ENCODE data around the gene NUTM2B.
"Not testable (repeated sequence)": the region's sequence is repeated elsewhere in the genome, so short reads cannot be mapped to it uniquely, and the experiment has no call there.

NUTM2B gene, protein sequence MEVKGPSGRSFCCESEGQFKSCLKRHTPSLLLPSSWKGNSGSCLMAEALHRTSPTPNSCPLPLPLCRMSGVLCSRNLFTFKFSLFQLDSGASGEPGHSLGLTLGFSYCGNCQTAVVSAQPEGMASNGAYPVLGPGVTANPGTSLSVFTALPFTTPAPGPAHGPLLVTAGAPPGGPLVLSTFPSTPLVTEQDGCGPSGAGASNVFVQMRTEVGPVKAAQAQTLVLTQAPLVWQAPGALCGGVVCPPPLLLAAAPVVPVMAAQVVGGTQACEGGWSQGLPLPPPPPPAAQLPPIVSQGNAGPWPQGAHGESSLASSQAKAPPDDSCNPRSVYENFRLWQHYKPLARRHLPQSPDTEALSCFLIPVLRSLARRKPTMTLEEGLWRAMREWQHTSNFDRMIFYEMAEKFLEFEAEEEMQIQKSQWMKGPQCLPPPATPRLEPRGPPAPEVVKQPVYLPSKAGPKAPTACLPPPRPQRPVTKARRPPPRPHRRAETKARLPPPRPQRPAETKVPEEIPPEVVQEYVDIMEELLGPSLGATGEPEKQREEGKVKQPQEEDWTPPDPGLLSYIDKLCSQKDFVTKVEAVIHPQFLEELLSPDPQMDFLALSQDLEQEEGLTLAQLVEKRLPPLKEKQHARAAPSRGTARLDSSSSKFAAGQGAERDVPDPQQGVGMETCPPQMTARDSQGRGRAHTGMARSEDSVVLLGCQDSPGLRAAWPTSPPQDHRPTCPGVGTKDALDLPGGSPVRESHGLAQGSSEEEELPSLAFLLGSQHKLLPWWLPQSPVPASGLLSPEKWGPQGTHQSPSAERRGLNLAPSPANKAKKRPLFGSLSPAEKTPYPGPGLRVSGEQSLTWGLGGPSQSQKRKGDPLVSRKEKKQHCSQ

GRCh38 chr10:79702927-79703326 lies at the start of gene NUTM2B:
TSS of gene NUTM2B (plus strand) at chr10:79703227. CDS start at chr10:79703610, 383 bp downstream.
- DNase-seq = not testable (repeated sequence)

DNA sequence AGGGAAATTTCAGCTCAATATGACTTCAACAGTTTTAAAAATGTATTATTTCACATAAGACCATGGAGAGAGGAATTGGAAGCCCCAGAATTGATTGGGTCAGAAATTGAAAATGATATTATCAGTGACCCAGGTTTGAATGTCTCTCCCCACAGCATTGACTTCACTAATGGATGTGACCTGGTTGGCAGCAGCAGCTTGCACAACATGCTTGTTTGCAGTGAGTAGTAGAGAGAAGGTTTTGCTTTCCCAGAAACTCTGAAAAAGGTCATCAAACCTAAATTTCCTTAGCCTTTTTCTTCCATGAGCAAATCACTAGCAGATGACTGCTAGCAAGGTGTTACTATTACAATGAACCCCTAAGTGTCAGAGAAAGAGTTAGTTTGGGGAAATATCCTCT lies 39.7 kb upstream of the NUTM2B start:
- not testable (repeated sequence) for DNase-seq

- not testable (repeated sequence) for DNase-seq
Observed at GRCh38 chr10:79664686-79665085, 38.3 kb upstream of the NUTM2B start.

- DNase-seq = not testable (repeated sequence)
Observed at GRCh38 chr10:79669248-79669788, 33.7 kb upstream of the NUTM2B start.

DNA sequence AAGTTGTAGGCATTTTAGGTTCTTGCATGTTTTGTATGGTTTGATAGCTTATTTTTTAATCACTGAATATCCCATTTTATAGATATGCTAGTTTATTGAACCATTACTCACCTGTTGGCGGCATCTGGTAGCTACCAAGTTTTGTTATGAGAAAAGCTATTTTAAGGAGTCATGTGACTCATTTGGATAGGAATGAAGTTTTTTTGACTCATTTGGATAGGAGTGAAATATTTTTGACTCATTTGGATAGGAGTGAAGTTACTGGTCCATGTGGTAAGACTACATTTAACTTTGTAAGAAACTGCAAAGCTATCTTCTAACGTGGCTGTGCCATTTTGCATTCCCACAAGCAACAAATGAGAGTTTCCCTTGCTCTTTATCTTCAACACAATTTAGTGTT lies 28.1 kb upstream of the NUTM2B start:
- not testable (repeated sequence) for DNase-seq

- not testable (repeated sequence) for DNase-seq
Observed at GRCh38 chr10:79683026-79683883, 19.8 kb upstream of the NUTM2B start.

DNA sequence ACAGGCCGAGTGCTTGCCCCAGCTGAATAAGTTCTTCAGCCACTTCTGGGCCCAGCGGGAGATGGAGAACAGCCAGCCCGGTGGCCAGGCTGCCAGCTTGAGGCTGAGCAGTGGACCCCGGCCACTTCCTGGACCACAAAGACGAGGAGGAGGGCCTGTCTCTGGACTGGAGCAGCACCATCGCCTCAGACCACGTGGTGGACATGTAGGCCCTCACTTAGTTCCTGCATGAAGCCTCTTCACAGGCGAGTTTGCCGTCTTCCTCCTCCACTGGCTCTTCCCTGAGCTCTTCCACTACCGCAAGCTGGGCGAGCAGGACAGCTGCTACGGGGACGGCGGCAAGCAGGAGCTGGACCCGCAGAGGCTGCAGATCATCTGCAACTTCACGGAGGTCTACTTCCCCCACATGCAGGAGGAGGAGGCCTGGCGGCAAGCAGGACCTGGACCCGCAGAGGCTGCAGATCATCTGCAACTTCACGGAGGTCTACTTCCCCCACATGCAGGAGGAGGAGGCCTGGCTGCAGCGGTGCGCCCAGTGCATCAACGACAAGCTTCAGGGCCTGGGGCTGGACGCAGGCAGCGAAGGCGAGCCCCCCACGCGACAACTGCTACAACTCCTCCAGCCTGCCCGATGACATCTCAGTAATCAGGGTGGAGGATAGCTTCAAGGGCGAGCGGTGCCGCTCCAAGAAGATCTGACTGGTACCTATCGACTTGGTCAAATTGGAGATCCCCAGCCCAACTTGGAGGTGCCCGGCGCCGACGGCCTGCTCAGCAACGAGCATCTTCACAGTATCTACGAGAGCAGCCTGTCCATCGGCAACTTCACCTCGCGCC lies 18.9 kb upstream of the NUTM2B start:
- DNase-seq = not testable (repeated sequence)

GRCh38 chr10:79685044-79685685 lies 17.9 kb upstream of the NUTM2B start:
- DNase-seq = peak; percentile 62

DNA sequence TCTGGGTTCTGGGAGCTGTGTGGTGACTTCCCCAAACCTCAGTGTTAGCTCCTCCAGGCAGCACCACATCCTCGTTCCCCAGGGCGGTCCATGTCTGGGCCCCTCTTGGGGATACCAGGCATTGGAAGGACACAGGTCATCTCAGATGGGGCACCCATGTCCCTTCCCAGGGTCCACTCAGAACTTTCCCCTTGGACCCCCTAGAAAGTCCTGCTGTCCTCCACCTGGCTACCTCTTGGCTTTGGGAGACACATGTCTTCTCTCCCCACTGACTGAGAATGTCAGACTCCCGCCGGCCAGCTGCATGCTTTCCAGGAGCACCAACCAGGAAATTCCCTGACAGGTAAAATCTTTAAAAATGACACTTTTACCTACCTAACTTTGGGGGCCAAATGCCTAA lies 16.4 kb upstream of the NUTM2B start:
- not testable (repeated sequence) for DNase-seq

DNA sequence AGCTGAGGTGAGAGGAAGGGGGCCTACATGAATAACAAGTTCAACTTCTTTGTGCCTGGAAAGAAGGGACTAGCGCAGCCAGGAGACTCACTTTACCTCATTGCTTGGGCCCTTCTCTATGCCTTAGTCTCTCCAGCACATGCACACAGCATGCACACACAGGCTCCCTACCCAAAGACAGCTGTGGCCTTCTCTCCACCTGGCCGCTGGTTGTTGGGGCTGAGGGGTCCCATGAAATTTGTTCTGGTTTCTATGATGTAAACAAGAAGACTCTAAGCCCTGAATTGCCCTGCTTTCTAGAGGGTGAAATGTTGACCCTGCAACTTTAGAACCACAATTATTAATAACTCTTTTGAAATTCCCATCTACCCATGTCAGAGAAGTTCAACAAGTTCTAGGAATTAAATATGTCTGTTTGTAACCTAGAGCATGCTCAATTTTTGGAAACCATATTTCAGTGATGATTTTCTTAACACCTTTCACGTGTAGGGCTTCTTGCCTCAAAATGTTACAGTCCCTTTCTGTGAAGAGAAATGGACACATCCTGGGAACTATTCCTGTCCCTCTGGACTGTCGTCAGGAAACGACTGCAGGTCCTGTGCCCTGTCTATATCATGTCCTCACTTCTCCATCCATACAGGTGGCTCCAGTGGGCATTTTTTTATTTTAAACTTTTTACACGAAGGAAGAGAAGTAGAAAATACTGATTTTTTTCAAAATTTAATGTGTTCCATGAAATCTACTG lies 15.4 kb upstream of the NUTM2B start:
- not testable (repeated sequence) for DNase-seq

GRCh38 chr10:79688798-79689197 lies 14.2 kb upstream of the NUTM2B start:
- not testable (repeated sequence) for DNase-seq

DNA sequence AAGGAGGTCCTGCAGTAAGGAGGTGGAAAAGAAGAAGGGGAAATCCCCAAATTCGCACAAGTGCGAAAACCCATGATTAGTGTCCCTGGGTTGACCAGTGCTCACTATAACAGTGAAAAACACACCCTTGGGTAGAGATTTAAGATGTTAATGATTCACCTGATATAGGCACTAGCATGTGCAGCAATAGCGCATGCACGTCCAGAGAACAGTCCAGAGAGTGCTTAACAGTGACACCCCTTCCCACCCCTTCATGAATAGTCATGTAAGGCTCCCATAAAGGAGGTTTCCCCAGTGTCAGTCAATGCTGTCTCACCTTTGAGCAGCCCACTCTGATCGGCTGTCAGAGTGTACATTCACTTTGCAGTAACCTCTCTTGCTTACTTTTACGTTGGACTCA lies 6.4 kb upstream of the NUTM2B start:
- DNase-seq = not testable (repeated sequence)

DNA sequence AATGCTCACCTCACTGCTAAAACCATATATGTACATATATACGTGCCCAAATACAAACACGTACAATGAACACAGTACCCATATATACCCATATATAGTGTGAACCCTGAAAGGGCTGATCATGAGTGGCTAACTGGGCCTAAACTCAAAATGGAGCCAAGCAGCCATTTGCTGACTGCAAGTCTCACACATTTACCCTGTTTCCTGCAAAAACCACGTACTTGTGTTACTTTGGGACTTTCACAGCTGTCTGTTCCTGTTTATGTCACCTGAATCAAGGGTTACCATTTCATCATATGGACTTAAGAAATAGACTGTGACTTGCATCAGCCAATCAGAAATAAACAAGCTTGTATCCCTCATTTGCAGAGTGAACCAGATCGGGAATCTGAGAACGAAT lies 5.9 kb upstream of the NUTM2B start:
- DNase-seq = not testable (repeated sequence)

- DNase-seq = not testable (repeated sequence)
Observed at GRCh38 chr10:79700381-79700944, 2.6 kb upstream of the NUTM2B start.

GRCh38 chr10:79707017-79707416 lies 4.0 kb downstream of the NUTM2B start:
- not testable (repeated sequence) for DNase-seq

- not testable (repeated sequence) for DNase-seq
Observed at GRCh38 chr10:79714976-79715375, 11.9 kb downstream of the NUTM2B start.

DNA sequence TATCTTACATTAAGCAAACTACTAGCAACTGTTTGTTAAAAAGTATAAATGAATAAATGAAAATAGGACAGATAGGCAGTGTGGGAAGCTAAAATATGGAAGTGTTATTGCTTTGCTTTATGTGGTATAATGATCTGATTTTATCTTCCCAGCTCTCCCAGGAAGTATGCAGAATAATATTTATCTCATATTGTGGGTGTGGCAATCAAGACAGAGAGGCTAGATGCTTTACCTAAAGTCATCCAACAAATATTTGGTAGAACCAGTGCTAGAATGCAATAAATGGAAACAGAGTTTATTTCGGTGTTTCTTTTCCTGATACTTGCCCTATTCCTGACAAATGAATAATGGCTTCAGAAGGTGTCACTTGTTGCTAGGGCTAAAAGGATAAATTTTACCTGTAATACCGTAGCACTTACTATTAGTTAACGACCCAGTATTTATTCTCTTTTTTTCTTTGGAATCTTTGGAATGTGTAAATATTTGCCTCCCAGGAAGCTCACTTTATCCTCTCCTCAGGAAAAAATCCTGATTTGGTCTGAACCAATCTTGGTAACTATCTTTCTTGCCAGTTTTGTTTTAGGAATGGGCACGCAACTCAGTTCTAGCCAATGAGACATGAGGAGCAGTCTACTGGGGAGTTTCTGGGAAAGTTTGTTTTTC lies 14.0 kb downstream of the NUTM2B start:
- DNase-seq = not testable (repeated sequence)

- DNase-seq = not testable (repeated sequence)
Observed at GRCh38 chr10:79720000-79720399, 17.0 kb downstream of the NUTM2B start.

- not testable (repeated sequence) for DNase-seq
Observed at GRCh38 chr10:79726620-79727019, 23.6 kb downstream of the NUTM2B start.
